Stomach (tissue), 4 donors: ENCODE data around the gene PLA2G4A.

Experiments
- CTCF ChIP-seq, 7 experiments: fragments of 450-650 bp in 4 of 7; fragments of 200-600 bp in 3 of 7; sonication (generic) in 3 of 7; IDR thresholded peaks; one replicate each; pipeline ENCODE4 v1.5.1; 2016 to 2019; ENCODE audit warnings: antibody characterized with exemption in 7 of 7, control low read depth in 2 of 7, mild to moderate bottlenecking in 1 of 7
- EP300 ChIP-seq: sonication (generic); formaldehyde crosslinking; IDR thresholded peaks from one replicate; pipeline ENCODE4 v1.6.1; 2017; ENCODE audit warnings: antibody characterized with exemption
- POLR2A ChIP-seq, 4 donors: fragments of 450-650 bp; IDR thresholded peaks; one replicate each; pipeline ENCODE4 v1.6.1; 2016; ENCODE audit warnings: antibody characterized with exemption in 4 of 4, control low read depth in 2 of 4, mild to moderate bottlenecking in 1 of 4, moderate library complexity in 1 of 4
- POLR2AphosphoS5 ChIP-seq, 3 donors: sonication (generic); formaldehyde crosslinking; IDR thresholded peaks; one replicate each; pipeline ENCODE4 v1.6.1; 2016; ENCODE audit warnings: antibody characterized with exemption in 3 of 3

- TF ChIP-seq CTCF (IDR thresholded peaks at IDR 0.05) (no peak), POLR2A (IDR thresholded peaks at IDR 0.05) (no peak), POLR2AphosphoS5 (IDR thresholded peaks at IDR 0.05) (no peak), EP300 (no peak)
These were observed 40.9 kb downstream of the PLA2G4A start for GRCh38 chr1:186869526-186870228.
